ENCODE results near the gene MN1.

DNA sequence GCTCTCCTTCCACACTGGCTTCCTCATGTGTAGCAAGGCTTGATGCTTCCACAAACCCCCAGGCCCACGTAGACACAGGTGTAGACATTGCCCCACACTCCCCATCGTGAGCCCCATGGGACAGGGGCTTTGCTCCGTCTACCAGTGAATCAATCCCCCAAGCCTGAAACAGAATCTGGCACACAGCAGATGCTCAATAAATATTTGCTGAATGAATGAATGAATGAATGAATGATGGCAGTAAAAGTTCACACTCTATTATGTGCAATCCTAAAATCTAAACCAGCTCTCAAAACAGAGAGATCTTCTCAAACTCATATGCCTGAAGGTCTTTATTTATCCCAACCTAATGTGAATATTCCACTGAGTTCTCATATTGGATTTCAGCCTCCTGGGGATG is 69.9 kb downstream of the MN1 start:
- TF ChIP-seq, protein P1, sequence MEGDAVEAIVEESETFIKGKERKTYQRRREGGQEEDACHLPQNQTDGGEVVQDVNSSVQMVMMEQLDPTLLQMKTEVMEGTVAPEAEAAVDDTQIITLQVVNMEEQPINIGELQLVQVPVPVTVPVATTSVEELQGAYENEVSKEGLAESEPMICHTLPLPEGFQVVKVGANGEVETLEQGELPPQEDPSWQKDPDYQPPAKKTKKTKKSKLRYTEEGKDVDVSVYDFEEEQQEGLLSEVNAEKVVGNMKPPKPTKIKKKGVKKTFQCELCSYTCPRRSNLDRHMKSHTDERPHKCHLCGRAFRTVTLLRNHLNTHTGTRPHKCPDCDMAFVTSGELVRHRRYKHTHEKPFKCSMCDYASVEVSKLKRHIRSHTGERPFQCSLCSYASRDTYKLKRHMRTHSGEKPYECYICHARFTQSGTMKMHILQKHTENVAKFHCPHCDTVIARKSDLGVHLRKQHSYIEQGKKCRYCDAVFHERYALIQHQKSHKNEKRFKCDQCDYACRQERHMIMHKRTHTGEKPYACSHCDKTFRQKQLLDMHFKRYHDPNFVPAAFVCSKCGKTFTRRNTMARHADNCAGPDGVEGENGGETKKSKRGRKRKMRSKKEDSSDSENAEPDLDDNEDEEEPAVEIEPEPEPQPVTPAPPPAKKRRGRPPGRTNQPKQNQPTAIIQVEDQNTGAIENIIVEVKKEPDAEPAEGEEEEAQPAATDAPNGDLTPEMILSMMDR (IDR thresholded peaks at IDR 0.05) = no peak
- TF ChIP-seq POLR2A (IDR thresholded peaks at IDR 0.05) = no peak

Measured in uterus (tissue), 2 donors.